Measurements from ENCODE around the gene TRAIP. TPM values are rescaled to one million over a fixed set of nuclear protein-coding genes. Genes with fewer than 3 reads are reported as not detected.

TRAIP gene
- total RNA-seq, 1 experiment from 2014 or later, result 28.0 TPM

GRCh38 chr3:49793486-49794085 is 62.8 kb downstream of the TRAIP start:
- CTCF ChIA-PET, result no interaction called here
- TF ChIP-seq CTCF (IDR thresholded peaks at IDR 0.05; ENCODE audit: insufficient read depth in 1 of 2, low read depth in 1 of 2, low read length in 1 of 2, severe bottlenecking in 1 of 2, unreplicated experiment in 1 of 2), result no peak
- H3K36me3 ChIP-seq (ENCODE audit: control insufficient read depth, insufficient read depth, low read length), result no peaks in the 10 kb centered on the region
- POLR2A ChIA-PET, result no interaction called here
- no peaks in the 10 kb centered on the region for H3K27me3 ChIP-seq (replicated peaks; ENCODE audit: control insufficient read depth, insufficient read depth, low read length)
- no TSS peak for BruUV-seq (replicated peaks)
- no peak overlapping the region for H3K4me3 ChIP-seq (ENCODE audit: low read depth, low read length)
- no peak overlapping the region for H3K4me3 Mint-ChIP-seq (ENCODE audit: unreplicated experiment)
- no peaks in the 10 kb centered on the region for H3K36me3 Mint-ChIP-seq (ENCODE audit: insufficient read depth, unreplicated experiment)
- H3K27ac Mint-ChIP-seq (ENCODE audit: unreplicated experiment), result no peak overlapping the region
- no peaks in the 10 kb centered on the region for H3K9me3 Mint-ChIP-seq (ENCODE audit: unreplicated experiment)
- H3K9me3 ChIP-seq, result no peaks in the 10 kb centered on the region
- H3K27me3 Mint-ChIP-seq (ENCODE audit: insufficient read depth, unreplicated experiment), result no peaks in the 10 kb centered on the region
- H3K4me1 Mint-ChIP-seq (ENCODE audit: low read depth, unreplicated experiment), result no peaks in the 10 kb centered on the region
- intact Hi-C loops (cut with micrococcal nuclease; ENCODE audit: unreplicated experiment), result no loop called here
- no peak for DNase-seq
- H3K4me1 ChIP-seq, result 0 out of 2 replicates have a peak, but pooled peaks cover 3% of the 10 kb centered on the region

GRCh38 chr3:49792371-49793150 is 63.8 kb downstream of the TRAIP start:
- intact Hi-C loops (cut with micrococcal nuclease; ENCODE audit: unreplicated experiment), result no loop called here
- CTCF ChIA-PET, result no interaction called here
- Mint-ChIP-seq H3K27ac (ENCODE audit: unreplicated experiment) (no peak overlapping the region), H3K27me3 (ENCODE audit: insufficient read depth, unreplicated experiment) (no peaks in the 10 kb centered on the region), H3K9me3 (ENCODE audit: unreplicated experiment) (no peaks in the 10 kb centered on the region), H3K4me1 (ENCODE audit: low read depth, unreplicated experiment) (no peaks in the 10 kb centered on the region), H3K4me3 (ENCODE audit: unreplicated experiment) (no peak overlapping the region), H3K36me3 (ENCODE audit: insufficient read depth, unreplicated experiment) (no peaks in the 10 kb centered on the region)
- Histone ChIP-seq H3K36me3 (ENCODE audit: control insufficient read depth, insufficient read depth, low read length) (no peaks in the 10 kb centered on the region), H3K4me1 (0 out of 2 replicates have a peak, but pooled peaks cover 3% of the 10 kb centered on the region), H3K4me3 (ENCODE audit: low read depth, low read length) (no peak overlapping the region), H3K27me3 (replicated peaks; ENCODE audit: control insufficient read depth, insufficient read depth, low read length) (no peaks in the 10 kb centered on the region), H3K9me3 (no peaks in the 10 kb centered on the region)
- no peak for DNase-seq
- POLR2A ChIA-PET, result no interaction called here
- no peak for TF ChIP-seq CTCF (IDR thresholded peaks at IDR 0.05; ENCODE audit: insufficient read depth in 1 of 2, low read depth in 1 of 2, low read length in 1 of 2, severe bottlenecking in 1 of 2, unreplicated experiment in 1 of 2)
- no TSS peak for BruUV-seq (replicated peaks)

GRCh38 chr3:49791571-49791970 is 64.8 kb downstream of the TRAIP start:
- no peaks in the 10 kb centered on the region for H3K9me3 ChIP-seq
- no peaks in the 10 kb centered on the region for H3K4me1 Mint-ChIP-seq (ENCODE audit: low read depth, unreplicated experiment)
- DNase-seq, result no peak
- POLR2A ChIA-PET, result no interaction called here
- intact Hi-C loops (cut with micrococcal nuclease; ENCODE audit: unreplicated experiment), result no loop called here
- no peaks in the 10 kb centered on the region for H3K27me3 Mint-ChIP-seq (ENCODE audit: insufficient read depth, unreplicated experiment)
- H3K27ac Mint-ChIP-seq (ENCODE audit: unreplicated experiment), result no peak overlapping the region
- no peaks in the 10 kb centered on the region for H3K27me3 ChIP-seq (replicated peaks; ENCODE audit: control insufficient read depth, insufficient read depth, low read length)
- no peak overlapping the region for H3K4me3 ChIP-seq (ENCODE audit: low read depth, low read length)
- H3K36me3 Mint-ChIP-seq (ENCODE audit: insufficient read depth, unreplicated experiment), result peaks cover 6% of the 10 kb centered on the region
- TF ChIP-seq CTCF (IDR thresholded peaks at IDR 0.05; ENCODE audit: insufficient read depth in 1 of 2, low read depth in 1 of 2, low read length in 1 of 2, severe bottlenecking in 1 of 2, unreplicated experiment in 1 of 2), result no peak
- H3K4me3 Mint-ChIP-seq (ENCODE audit: unreplicated experiment), result no peak overlapping the region
- H3K9me3 Mint-ChIP-seq (ENCODE audit: unreplicated experiment), result no peaks in the 10 kb centered on the region
- no peaks in the 10 kb centered on the region for H3K36me3 ChIP-seq (ENCODE audit: control insufficient read depth, insufficient read depth, low read length)
- BruUV-seq (replicated peaks), result no TSS peak
- CTCF ChIA-PET, result no interaction called here
- H3K4me1 ChIP-seq, result 0 out of 2 replicates have a peak, but pooled peaks cover 7% of the 10 kb centered on the region
